HG02623 (cell line): ENCODE measurements around the gene LIME1.
"Not testable (repeated sequence)": the region's sequence is repeated elsewhere in the genome, so short reads cannot be mapped to it uniquely, and the experiment has no call there.

Experiments used
- ATAC-seq: cut with Tn5 transposase; IDR thresholded peaks from one replicate; pipeline ENCODE4 v1.9.1; 2021; ENCODE audit warnings: moderate library complexity; ENCODE audit not compliant: unreplicated experiment

Gene LIME1

GRCh38 chr20:63769891-63770474 is 33.5 kb downstream of the LIME1 start:
- no peak for ATAC-seq

- ATAC-seq: no peak
Observed at GRCh38 chr20:63771046-63771707, 34.7 kb downstream of the LIME1 start.

- no peak for ATAC-seq
Observed at GRCh38 chr20:63772781-63773518, 36.5 kb downstream of the LIME1 start.

GRCh38 chr20:63773571-63774241 is 37.2 kb downstream of the LIME1 start:
- no peak for ATAC-seq

- no peak for ATAC-seq
Observed at GRCh38 chr20:63774306-63774705, 37.8 kb downstream of the LIME1 start.

- no peak for ATAC-seq
Observed at GRCh38 chr20:63775096-63775978, 38.9 kb downstream of the LIME1 start.

- ATAC-seq: not testable (repeated sequence)
Observed at GRCh38 chr20:63776875-63777274, 40.4 kb downstream of the LIME1 start.

- ATAC-seq: no peak
Observed at GRCh38 chr20:63777614-63778013, 41.1 kb downstream of the LIME1 start.

- no peak for ATAC-seq
Observed at GRCh38 chr20:63778034-63778752, 41.7 kb downstream of the LIME1 start.

- no peak for ATAC-seq
Observed at GRCh38 chr20:63778857-63779256, 42.4 kb downstream of the LIME1 start.

- no peak for ATAC-seq
Observed at GRCh38 chr20:63781181-63781580, 44.7 kb downstream of the LIME1 start.

GRCh38 chr20:63782051-63782471 is 45.6 kb downstream of the LIME1 start:
- ATAC-seq: no peak

GRCh38 chr20:63782521-63782971 is 46.1 kb downstream of the LIME1 start:
- ATAC-seq: no peak

GRCh38 chr20:63783970-63784369 is 47.5 kb downstream of the LIME1 start:
- no peak for ATAC-seq

- no peak for ATAC-seq
Observed at GRCh38 chr20:63785691-63786131, 49.2 kb downstream of the LIME1 start.

GRCh38 chr20:63787302-63787701 is 50.8 kb downstream of the LIME1 start:
- no peak for ATAC-seq

GRCh38 chr20:63787749-63788148 is 51.3 kb downstream of the LIME1 start:
- no peak for ATAC-seq
